K562 (cell line): ENCODE results near the gene MTIF3. TPM values are rescaled to one million over a fixed set of nuclear protein-coding genes. Genes with fewer than 3 reads are reported as not detected.

Experiments
- ATAC-seq: fragments of 200-7000 bp; cut with Tn5 transposase; 3 replicates; pipeline ENCODE4 v1.9.1; 2020; ENCODE audit warnings: moderate library complexity
- BruUV-seq: library from RNA; stranded (reverse); fragments of 400-500 nt; replicated peaks from 2 replicates; lab custom pipeline; 2021; lab: Mats Ljungman, UMichigan
- CTCF ChIA-PET: fragments of 300-600 bp; formaldehyde crosslinking; extraction: SDS; loops from one replicate; lab custom pipeline; 2021; ENCODE audit warnings: low intra/inter-chr PET ratio; lab: Yijun Ruan, JAX
- POLR2A ChIA-PET: fragments of 300-600, 350-650 bp; sonication (Branson Sonifier 250); formaldehyde crosslinking; extraction: SDS; loops from one replicate; lab custom pipeline; 2021; ENCODE audit warnings: antibody characterized with exemption, inconsistent platforms; lab: Yijun Ruan, JAX
- DNase-seq, 4 experiments: peaks; one replicate each; pipeline versions ENCODE4 v3.0.0 to v3.0.0-alpha.2; 2011 to 2018; ENCODE audit warnings: low spot score in 3 of 4, mixed read lengths in 3 of 4; ENCODE audit errors: extremely low read depth in 1 of 4
- FAIRE-seq: peaks from 2 replicates; lab custom pipeline; 2011; peaks lifted over from hg19 to GRCh38; lab: Jason Lieb, UNC
- H2AFZ ChIP-seq: 2 replicates; pipeline ENCODE4 v1.6.0; 2011; ENCODE audit warnings: low read depth, low read length, control low read depth, inconsistent platforms
- H3K27ac ChIP-seq: fragments of 200-600 bp; 3 replicates; pipeline ENCODE4 v1.8.0; 2011; ENCODE audit warnings: low read depth, mild to moderate bottlenecking, control low read depth, inconsistent platforms, low read length, moderate library complexity, mixed read lengths; ENCODE audit errors: extremely low read depth
- H3K27me3 ChIP-seq, 2 experiments: fragments of 300-600 bp in 1 of 2; 2 replicates in 1 of 2; 3 replicates in 1 of 2; pipeline versions ENCODE4 v1.6.0 to v1.8.0; 2011; ENCODE audit warnings: inconsistent platforms in 2 of 2, low read length in 2 of 2, mild to moderate bottlenecking in 1 of 2, mixed read lengths in 1 of 2, moderate library complexity in 1 of 2; ENCODE audit not compliant: control insufficient read depth in 2 of 2, insufficient read depth in 2 of 2
- H3K36me3 ChIP-seq: fragments of 300-600 bp; 3 replicates; pipeline ENCODE4 v1.8.0; 2011; ENCODE audit warnings: mild to moderate bottlenecking, low read length, inconsistent platforms; ENCODE audit not compliant: control insufficient read depth, insufficient read depth
- H3K4me1 ChIP-seq, 2 experiments: fragments of 200-600 bp in 1 of 2; replicated peaks in 1 of 2; 2 replicates in 1 of 2; 3 replicates in 1 of 2; pipeline versions ENCODE4 v1.5.1 to v1.8.0; 2011; ENCODE audit warnings: inconsistent platforms in 2 of 2, low read length in 2 of 2, mild to moderate bottlenecking in 1 of 2, mixed read lengths in 1 of 2, moderate library complexity in 1 of 2; ENCODE audit not compliant: control insufficient read depth in 2 of 2, insufficient read depth in 2 of 2
- H3K4me2 ChIP-seq: 2 replicates; pipeline ENCODE4 v1.6.1; 2011; ENCODE audit warnings: low read length, control low read depth, inconsistent platforms, mixed read lengths; ENCODE audit not compliant: insufficient read depth
- H3K4me3 ChIP-seq: fragments of 200-600 bp; sonication (generic), shearing (Covaris generic); 2 replicates; pipeline ENCODE4 v1.5.1; 2016; ENCODE audit warnings: control low read depth, inconsistent platforms
- H3K79me2 ChIP-seq: fragments of 200-600 bp; 3 replicates; pipeline ENCODE4 v1.8.0; 2011; ENCODE audit warnings: low read length, inconsistent platforms; ENCODE audit not compliant: control insufficient read depth, insufficient read depth
- H3K9ac ChIP-seq, 2 experiments: 2 replicates each; pipeline versions ENCODE4 v1.6.0 to v1.6.1; 2011; ENCODE audit warnings: low read depth in 2 of 2, low read length in 2 of 2, control low read depth in 1 of 2, inconsistent platforms in 1 of 2, mild to moderate bottlenecking in 1 of 2, mixed read lengths in 1 of 2; ENCODE audit not compliant: insufficient read depth in 1 of 2
- H3K9me1 ChIP-seq: one replicate; pipeline ENCODE4 v1.6.0; 2011; ENCODE audit warnings: inconsistent platforms, mild to moderate bottlenecking, low read length, moderate library complexity; ENCODE audit not compliant: control insufficient read depth, insufficient read depth
- H3K9me3 ChIP-seq: replicated peaks from 2 replicates; pipeline ENCODE4 v1.5.1; 2011; ENCODE audit warnings: low read depth, low read length, inconsistent platforms; ENCODE audit not compliant: control insufficient read depth, insufficient read depth
- H4K20me1 ChIP-seq: replicated peaks from 2 replicates; pipeline ENCODE4 v1.6.1; 2011; ENCODE audit warnings: low read length, inconsistent platforms, mixed read lengths; ENCODE audit not compliant: control insufficient read depth, insufficient read depth
- COPS2 ChIP-seq: fragments of 450-650 bp; conservative IDR thresholded peaks from 2 replicates; pipeline ENCODE4 v1.6.1; 2016; ENCODE audit warnings: mild to moderate bottlenecking, moderate library complexity
- EZH2 ChIP-seq: IDR thresholded peaks from 2 replicates; pipeline ENCODE4 v1.6.1; 2012; ENCODE audit warnings: low read depth, mild to moderate bottlenecking, inconsistent platforms, low read length, borderline replicate concordance
- FUS ChIP-seq: fragments of 200-400 bp; formaldehyde crosslinking; optimal IDR thresholded peaks from 2 replicates; pipeline ENCODE3; 2017; ENCODE audit warnings: low read depth, low read length
- JUND ChIP-seq, 2 experiments: IDR thresholded peaks; 2 replicates in 1 of 2; 3 replicates in 1 of 2; pipeline ENCODE4 v1.6.1; 2011; ENCODE audit warnings: borderline replicate concordance in 2 of 2, low read depth in 2 of 2, low read length in 2 of 2, improper control_type of control experiment in 1 of 2, missing biosample characterization in 1 of 2, missing genetic modification characterization in 1 of 2, missing genetic modification reagents in 1 of 2
- KLF10 ChIP-seq: fragments of 250-450 bp; sonication (Bioruptor Pico); IDR thresholded peaks from 2 replicates; pipeline ENCODE4 v1.6.1; 2021; ENCODE audit warnings: matching md5 sums
- MTA3 ChIP-seq: fragments of 450-650 bp; formaldehyde crosslinking; IDR thresholded peaks from 2 replicates; pipeline ENCODE4 v1.6.1; 2017; ENCODE audit warnings: mild to moderate bottlenecking, borderline replicate concordance
- NCOA1 ChIP-seq: fragments of 450-650 bp; IDR thresholded peaks from 2 replicates; pipeline ENCODE4 v1.6.1; 2016; ENCODE audit warnings: low read depth
- PURB ChIP-seq: sonication (generic); formaldehyde crosslinking; IDR thresholded peaks from 2 replicates; pipeline ENCODE4 v1.9.0; 2021; ENCODE audit warnings: low read depth, mild to moderate bottlenecking, missing genetic modification reagents
- RBM14 ChIP-seq: fragments of 200-400 bp; formaldehyde crosslinking; IDR thresholded peaks from 2 replicates; pipeline ENCODE4 v1.6.1; 2018; ENCODE audit warnings: low read depth, mild to moderate bottlenecking, low read length, moderate library complexity, borderline replicate concordance; ENCODE audit not compliant: insufficient read depth
- TEAD4 ChIP-seq, 2 experiments: sonication (generic) in 1 of 2; formaldehyde crosslinking in 1 of 2; IDR thresholded peaks; 2 replicates each; pipeline versions ENCODE4 v1.6.1 to v1.8.0; 2012 to 2022; ENCODE audit warnings: borderline replicate concordance in 1 of 2, inconsistent platforms in 1 of 2, low read length in 1 of 2, mild to moderate bottlenecking in 1 of 2, missing genetic modification reagents in 1 of 2
- ZNF212 ChIP-seq: fragments of 450-650 bp; formaldehyde crosslinking; IDR thresholded peaks from 2 replicates; pipeline ENCODE4 v1.4.0; 2020; ENCODE audit warnings: mild to moderate bottlenecking
- ZNF253 ChIP-seq: fragments of 250-450 bp; sonication (Bioruptor Pico); conservative IDR thresholded peaks from 2 replicates; pipeline ENCODE4 v1.6.1; 2021; ENCODE audit warnings: mild to moderate bottlenecking
- ZNF644 ChIP-seq: fragments of 200-800 bp; sonication (Bioruptor generic); IDR thresholded peaks from 2 replicates; pipeline ENCODE4 v1.6.1; 2016; ENCODE audit warnings: low read depth, missing genetic modification characterization, missing compliant biosample characterization
- WGBS: fragments of 100-300 bp; shearing (Covaris generic); methylation state at CpG from one replicate; pipeline ENCODE4 v1.1.6; 2016; ENCODE audit warnings: low coverage, mixed read lengths; ENCODE audit not compliant: insufficient coverage; ENCODE audit errors: missing lambda C conversion rate; 5-methylcytosine and 5-hydroxymethylcytosine counted together
- in situ Hi-C: fragments of 300-500 bp; cut with MboI; formaldehyde crosslinking; loops from 4 replicates; pipeline ENCODE4 v1.15.0; 2018; ENCODE audit warnings: inconsistent platforms, mixed read lengths
- intact Hi-C: fragments of 100-400 bp; cut with micrococcal nuclease; formaldehyde crosslinking; loops from 2 replicates; pipeline ENCODE4 v1.14.2; 2022
- polyA plus RNA-seq, 8 experiments: library from polyadenylated mRNA; depleted of rRNA in 4 of 8; stranded (reverse) in 5 of 8; unstranded in 3 of 8; fragments of >200 nt; fragmentation: Nextera tagmentation in 2 of 8; fragmentation: Illumina TruSeq in 1 of 8; extraction: Ambion mirVana in 2 of 8; extraction: Trizol in 1 of 8; gene quantifications; 2 replicates each; pipeline versions ENCODE4 v1.2.1 to v1.2.3, GENCODE V29; 2011 to 2014; ENCODE audit warnings: inconsistent platforms in 1 of 8, missing spikeins in 1 of 8
- total RNA-seq, 7 experiments: library from RNA; depleted of rRNA in 6 of 7; stranded (reverse); fragments of >200 nt in 6 of 7; fragmentation: Illumina TruSeq in 2 of 7; extraction: Trizol in 2 of 7; gene quantifications; 2 replicates each; pipeline versions ENCODE4 v1.2.1 to v1.2.3, GENCODE V29; 2011 to 2021; ENCODE audit warnings: low replicate concordance in 1 of 7
- TF ChIP-seq, protein P1 (sequence below): fragments of 250-450 bp; sonication (Bioruptor Pico); IDR thresholded peaks from 2 replicates; pipeline ENCODE4 v1.4.0; 2020; ENCODE audit warnings: mild to moderate bottlenecking
- TF ChIP-seq, protein P2 (sequence below): fragments of 450-650 bp; conservative IDR thresholded peaks from 2 replicates; pipeline ENCODE4 v1.6.1; 2016; ENCODE audit warnings: missing genetic modification characterization, low read depth, mild to moderate bottlenecking, missing compliant biosample characterization, moderate library complexity

Gene MTIF3
- total and polyA plus RNA-seq, 9 of the 15 experiments (the other 6 are each of a cell fraction or from before 2014, with no cell fraction given): 23.5 to 73.6 (median 45.2) TPM

DNA sequence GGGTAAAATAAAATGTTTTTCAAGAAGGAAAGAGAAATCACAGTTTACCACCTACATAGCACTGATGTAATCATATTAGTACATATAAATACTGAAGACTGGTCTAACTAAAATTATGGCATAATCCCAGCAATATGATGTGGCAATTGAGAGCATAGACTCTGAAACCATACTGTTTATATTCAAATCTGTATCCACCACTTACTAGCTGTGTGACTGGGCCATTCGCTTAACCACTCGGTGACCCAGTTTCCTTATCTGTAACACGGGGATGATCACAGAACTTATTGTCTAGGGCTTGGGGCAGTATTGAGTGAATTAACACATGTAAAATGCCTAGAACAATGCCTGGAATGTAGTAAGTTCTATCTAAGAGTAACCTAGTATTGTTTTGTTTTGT lies 39.0 kb downstream of the MTIF3 start:
- Histone ChIP-seq H3K9me3 (no peaks in the 10 kb centered on the region), H3K4me1 (no peaks in the 10 kb centered on the region), H4K20me1 (no peaks in the 10 kb centered on the region), H3K79me2 (no peaks in the 10 kb centered on the region), H3K9me1 (no peaks in the 10 kb centered on the region), H3K4me2 (no peak overlapping the region), H3K36me3 (no peaks in the 10 kb centered on the region), H3K27me3 (peaks cover 4 to 24% of the 10 kb centered on the region in 2 experiments; a peak in 2 of 5 replicates), H3K4me3 (no peak overlapping the region), H3K9ac (no peak overlapping the region), H2AFZ (no peak overlapping the region)
- intact Hi-C loops (no loop called here), in situ Hi-C loops (no loop called here)
- CTCF ChIA-PET: no interaction called here
- DNase-seq: no peak
- POLR2A ChIA-PET: no interaction called here
- FAIRE-seq: no peak
- 0% methylated on average over 3 of the region's 3 CpGs for WGBS
- TF ChIP-seq ZNF253 (CRISPR knock-in tag): no peak
- no peak for TF ChIP-seq PURB (CRISPR knock-in tag)
- TF ChIP-seq, protein P1, sequence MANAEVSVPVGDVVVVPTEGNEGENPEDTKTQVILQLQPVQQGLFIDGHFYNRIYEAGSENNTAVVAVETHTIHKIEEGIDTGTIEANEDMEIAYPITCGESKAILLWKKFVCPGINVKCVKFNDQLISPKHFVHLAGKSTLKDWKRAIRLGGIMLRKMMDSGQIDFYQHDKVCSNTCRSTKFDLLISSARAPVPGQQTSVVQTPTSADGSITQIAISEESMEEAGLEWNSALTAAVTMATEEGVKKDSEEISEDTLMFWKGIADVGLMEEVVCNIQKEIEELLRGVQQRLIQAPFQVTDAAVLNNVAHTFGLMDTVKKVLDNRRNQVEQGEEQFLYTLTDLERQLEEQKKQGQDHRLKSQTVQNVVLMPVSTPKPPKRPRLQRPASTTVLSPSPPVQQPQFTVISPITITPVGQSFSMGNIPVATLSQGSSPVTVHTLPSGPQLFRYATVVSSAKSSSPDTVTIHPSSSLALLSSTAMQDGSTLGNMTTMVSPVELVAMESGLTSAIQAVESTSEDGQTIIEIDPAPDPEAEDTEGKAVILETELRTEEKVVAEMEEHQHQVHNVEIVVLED (CRISPR knock-in tag): no peak
- TF ChIP-seq JUND (IDR thresholded peaks at IDR 0.05; ENCODE audit: borderline replicate concordance, low read depth, low read length): no peak
- no peak for TF ChIP-seq JUND (tag; IDR thresholded peaks at IDR 0.05; ENCODE audit: borderline replicate concordance, low read depth, low read length)
- no peak for TF ChIP-seq EZH2
- no peak for TF ChIP-seq KLF10 (CRISPR knock-in tag)
- TF ChIP-seq RBM14: no peak
- TF ChIP-seq, protein P2, sequence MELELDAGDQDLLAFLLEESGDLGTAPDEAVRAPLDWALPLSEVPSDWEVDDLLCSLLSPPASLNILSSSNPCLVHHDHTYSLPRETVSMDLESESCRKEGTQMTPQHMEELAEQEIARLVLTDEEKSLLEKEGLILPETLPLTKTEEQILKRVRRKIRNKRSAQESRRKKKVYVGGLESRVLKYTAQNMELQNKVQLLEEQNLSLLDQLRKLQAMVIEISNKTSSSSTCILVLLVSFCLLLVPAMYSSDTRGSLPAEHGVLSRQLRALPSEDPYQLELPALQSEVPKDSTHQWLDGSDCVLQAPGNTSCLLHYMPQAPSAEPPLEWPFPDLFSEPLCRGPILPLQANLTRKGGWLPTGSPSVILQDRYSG: no peak
- TF ChIP-seq COPS2: no peak
- no peak for TF ChIP-seq MTA3
- no peak for TF ChIP-seq ZNF212 (CRISPR knock-in tag)
- TF ChIP-seq ZNF644 (tag): no peak
- TF ChIP-seq FUS: no peak
- no peak for TF ChIP-seq NCOA1
- TF ChIP-seq TEAD4 (IDR thresholded peaks at IDR 0.05; ENCODE audit: low read length): no peak
- no peak for TF ChIP-seq TEAD4 (CRISPR knock-in tag; IDR thresholded peaks at IDR 0.05; ENCODE audit: borderline replicate concordance)
- TF ChIP-seq, all 486 proteins: peak for 0
- BruUV-seq: no TSS peak
- H3K27ac ChIP-seq: no peak overlapping the region
- no peak for ATAC-seq
